ENCODE results near the gene ENO2.
A peak's percentile ranks its signal among the peaks of the same experiment; 100 is the strongest.

Gene ENO2

DNA sequence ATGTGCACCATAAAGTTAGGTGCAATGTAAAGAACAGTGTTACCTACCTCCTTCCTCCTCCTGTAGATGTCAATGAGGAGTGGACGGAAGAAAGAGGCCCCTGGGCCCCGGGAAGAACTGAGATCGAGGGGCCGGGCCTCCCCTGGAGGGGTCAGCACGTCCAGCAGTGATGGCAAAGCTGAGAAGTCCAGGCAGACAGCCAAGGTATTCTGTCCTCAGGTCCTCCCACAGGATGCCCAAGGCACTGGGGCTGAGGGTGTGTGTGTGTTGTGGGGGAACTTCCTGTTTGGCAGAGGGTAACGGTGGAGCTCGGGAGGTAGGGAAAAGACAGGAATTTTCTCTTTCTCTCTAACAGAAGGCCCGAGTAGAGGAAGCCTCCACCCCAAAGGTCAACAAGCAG lies 19.7 kb downstream of the ENO2 start:
- Mint-ChIP-seq H3K27ac (ENCODE audit: low read depth) (peak overlapping the region; percentile 26), H3K4me1 (peaks cover 60% of the 10 kb centered on the region), H3K4me3 (no peak overlapping the region), H3K36me3 (ENCODE audit: insufficient read depth) (peaks cover 10% of the 10 kb centered on the region), H3K27me3 (no peaks in the 10 kb centered on the region), H3K9me3 (no peaks in the 10 kb centered on the region)
- no peak for DNase-seq (ENCODE audit: low spot score in 2 of 2)
- ATAC-seq (replicated peaks; ENCODE audit: extremely low read depth, poor library complexity, severe bottlenecking): no peak

DNA sequence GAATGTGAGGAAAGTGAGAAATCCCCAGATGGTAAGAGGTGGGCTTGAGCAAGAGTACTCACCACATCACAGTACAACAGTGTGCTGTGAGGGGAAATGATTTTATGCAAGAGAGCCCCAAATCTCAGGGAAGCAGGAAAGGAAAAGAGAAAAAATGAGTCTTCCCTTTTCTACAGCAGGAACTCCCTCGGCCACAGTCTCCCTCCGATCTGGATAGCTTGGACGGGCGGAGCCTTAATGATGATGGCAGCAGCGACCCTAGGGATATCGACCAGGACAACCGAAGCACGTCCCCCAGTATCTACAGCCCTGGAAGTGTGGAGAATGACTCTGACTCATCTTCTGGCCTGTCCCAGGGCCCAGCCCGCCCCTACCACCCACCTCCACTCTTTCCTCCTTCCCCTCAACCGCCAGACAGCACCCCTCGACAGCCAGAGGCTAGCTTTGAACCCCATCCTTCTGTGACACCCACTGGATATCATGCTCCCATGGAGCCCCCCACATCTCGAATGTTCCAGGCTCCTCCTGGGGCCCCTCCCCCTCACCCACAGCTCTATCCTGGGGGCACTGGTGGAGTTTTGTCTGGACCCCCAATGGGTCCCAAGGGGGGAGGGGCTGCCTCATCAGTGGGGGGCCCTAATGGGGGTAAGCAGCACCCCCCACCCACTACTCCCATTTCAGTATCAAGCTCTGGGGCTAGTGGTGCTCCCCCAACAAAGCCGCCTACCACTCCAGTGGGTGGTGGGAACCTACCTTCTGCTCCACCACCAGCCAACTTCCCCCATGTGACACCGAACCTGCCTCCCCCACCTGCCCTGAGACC lies 21.2 kb downstream of the ENO2 start:
- Mint-ChIP-seq H3K4me3 (peak overlapping the region; percentile 78), H3K9me3 (no peaks in the 10 kb centered on the region), H3K27ac (ENCODE audit: low read depth) (peak overlapping the region; percentile 86), H3K27me3 (no peaks in the 10 kb centered on the region), H3K4me1 (peaks cover 49% of the 10 kb centered on the region), H3K36me3 (ENCODE audit: insufficient read depth) (peaks cover 10% of the 10 kb centered on the region)
- ATAC-seq (replicated peaks; ENCODE audit: extremely low read depth, poor library complexity, severe bottlenecking) (no peak), DNase-seq (ENCODE audit: low spot score in 2 of 2) (no peak)

DNA sequence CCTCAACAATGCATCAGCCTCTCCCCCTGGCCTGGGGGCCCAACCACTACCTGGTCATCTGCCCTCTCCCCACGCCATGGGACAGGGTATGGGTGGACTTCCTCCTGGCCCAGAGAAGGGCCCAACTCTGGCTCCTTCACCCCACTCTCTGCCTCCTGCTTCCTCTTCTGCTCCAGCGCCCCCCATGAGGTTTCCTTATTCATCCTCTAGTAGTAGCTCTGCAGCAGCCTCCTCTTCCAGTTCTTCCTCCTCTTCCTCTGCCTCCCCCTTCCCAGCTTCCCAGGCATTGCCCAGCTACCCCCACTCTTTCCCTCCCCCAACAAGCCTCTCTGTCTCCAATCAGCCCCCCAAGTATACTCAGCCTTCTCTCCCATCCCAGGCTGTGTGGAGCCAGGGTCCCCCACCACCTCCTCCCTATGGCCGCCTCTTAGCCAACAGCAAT lies 21.8 kb downstream of the ENO2 start:
- H3K4me1 Mint-ChIP-seq: peaks cover 49% of the 10 kb centered on the region
- H3K27ac Mint-ChIP-seq (ENCODE audit: low read depth): peak overlapping the region; percentile 86
- no peaks in the 10 kb centered on the region for H3K9me3 Mint-ChIP-seq
- no peaks in the 10 kb centered on the region for H3K27me3 Mint-ChIP-seq
- no peak for DNase-seq (ENCODE audit: low spot score in 2 of 2)
- peak overlapping the region; percentile 78 for H3K4me3 Mint-ChIP-seq
- no peak for ATAC-seq (replicated peaks; ENCODE audit: extremely low read depth, poor library complexity, severe bottlenecking)
- H3K36me3 Mint-ChIP-seq (ENCODE audit: insufficient read depth): peaks cover 10% of the 10 kb centered on the region

DNA sequence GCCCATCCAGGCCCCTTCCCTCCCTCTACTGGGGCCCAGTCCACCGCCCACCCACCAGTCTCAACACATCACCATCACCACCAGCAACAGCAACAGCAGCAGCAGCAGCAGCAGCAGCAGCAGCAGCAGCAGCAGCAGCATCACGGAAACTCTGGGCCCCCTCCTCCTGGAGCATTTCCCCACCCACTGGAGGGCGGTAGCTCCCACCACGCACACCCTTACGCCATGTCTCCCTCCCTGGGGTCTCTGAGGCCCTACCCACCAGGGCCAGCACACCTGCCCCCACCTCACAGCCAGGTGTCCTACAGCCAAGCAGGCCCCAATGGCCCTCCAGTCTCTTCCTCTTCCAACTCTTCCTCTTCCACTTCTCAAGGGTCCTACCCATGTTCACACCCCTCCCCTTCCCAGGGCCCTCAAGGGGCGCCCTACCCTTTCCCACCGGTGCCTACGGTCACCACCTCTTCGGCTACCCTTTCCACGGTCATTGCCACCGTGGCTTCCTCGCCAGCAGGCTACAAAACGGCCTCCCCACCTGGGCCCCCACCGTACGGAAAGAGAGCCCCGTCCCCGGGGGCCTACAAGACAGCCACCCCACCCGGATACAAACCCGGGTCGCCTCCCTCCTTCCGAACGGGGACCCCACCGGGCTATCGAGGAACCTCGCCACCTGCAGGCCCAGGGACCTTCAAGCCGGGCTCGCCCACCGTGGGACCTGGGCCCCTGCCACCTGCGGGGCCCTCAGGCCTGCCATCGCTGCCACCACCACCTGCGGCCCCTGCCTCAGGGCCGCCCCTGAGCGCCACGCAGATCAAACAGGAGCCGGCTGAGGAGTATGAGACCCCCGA lies 22.5 kb downstream of the ENO2 start:
- peaks cover 49% of the 10 kb centered on the region for H3K4me1 Mint-ChIP-seq
- peak overlapping the region; percentile 78 for H3K4me3 Mint-ChIP-seq
- H3K36me3 Mint-ChIP-seq (ENCODE audit: insufficient read depth): peaks cover 10% of the 10 kb centered on the region
- peak; percentile 9 for ATAC-seq (replicated peaks; ENCODE audit: extremely low read depth, poor library complexity, severe bottlenecking)
- H3K9me3 Mint-ChIP-seq: no peaks in the 10 kb centered on the region
- peak overlapping the region; percentile 86 for H3K27ac Mint-ChIP-seq (ENCODE audit: low read depth)
- no peaks in the 10 kb centered on the region for H3K27me3 Mint-ChIP-seq
- no peak for DNase-seq (ENCODE audit: low spot score in 2 of 2)

DNA sequence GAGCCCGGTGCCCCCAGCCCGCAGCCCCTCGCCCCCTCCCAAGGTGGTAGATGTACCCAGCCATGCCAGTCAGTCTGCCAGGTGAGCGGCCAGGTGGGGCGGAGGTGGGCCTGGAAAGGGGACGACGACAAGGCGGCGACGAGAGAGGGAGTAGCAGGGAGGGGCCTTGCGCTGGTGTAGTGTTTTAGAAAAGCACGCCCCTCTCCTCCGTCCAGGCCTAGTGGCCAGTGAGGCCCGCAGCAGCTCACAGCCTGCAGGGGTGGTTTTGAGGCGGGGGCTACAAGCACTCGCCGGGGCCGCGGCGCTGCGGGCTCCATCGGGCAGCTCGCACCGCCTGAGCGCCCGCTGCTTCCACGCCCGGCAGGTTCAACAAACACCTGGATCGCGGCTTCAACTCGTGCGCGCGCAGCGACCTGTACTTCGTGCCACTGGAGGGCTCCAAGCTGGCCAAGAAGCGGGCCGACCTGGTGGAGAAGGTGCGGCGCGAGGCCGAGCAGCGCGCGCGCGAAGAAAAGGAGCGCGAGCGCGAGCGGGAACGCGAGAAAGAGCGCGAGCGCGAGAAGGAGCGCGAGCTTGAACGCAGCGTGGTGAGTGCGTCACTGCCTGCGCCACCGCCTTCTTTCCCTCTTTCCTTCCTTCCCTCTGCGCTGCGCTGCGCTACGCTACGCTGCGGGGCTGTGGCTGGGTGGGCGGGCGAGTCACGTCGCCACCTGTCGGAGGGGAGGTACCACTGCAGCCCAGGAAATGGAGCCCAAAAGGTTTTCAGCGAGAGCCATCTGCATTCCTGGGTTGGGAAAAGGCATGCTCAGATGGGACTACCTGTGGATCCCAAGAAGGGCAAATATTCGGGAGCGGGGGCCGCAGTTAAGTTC lies 23.3 kb downstream of the ENO2 start:
- DNase-seq (ENCODE audit: low spot score in 2 of 2) (peak; percentile 81 to 92), ATAC-seq (replicated peaks; ENCODE audit: extremely low read depth, poor library complexity, severe bottlenecking) (peak; percentile 98)
- Mint-ChIP-seq H3K4me3 (peak overlapping the region; percentile 78), H3K9me3 (no peaks in the 10 kb centered on the region), H3K36me3 (ENCODE audit: insufficient read depth) (peaks cover 10% of the 10 kb centered on the region), H3K27me3 (no peaks in the 10 kb centered on the region), H3K27ac (ENCODE audit: low read depth) (peak overlapping the region; percentile 86), H3K4me1 (peaks cover 46% of the 10 kb centered on the region)

DNA sequence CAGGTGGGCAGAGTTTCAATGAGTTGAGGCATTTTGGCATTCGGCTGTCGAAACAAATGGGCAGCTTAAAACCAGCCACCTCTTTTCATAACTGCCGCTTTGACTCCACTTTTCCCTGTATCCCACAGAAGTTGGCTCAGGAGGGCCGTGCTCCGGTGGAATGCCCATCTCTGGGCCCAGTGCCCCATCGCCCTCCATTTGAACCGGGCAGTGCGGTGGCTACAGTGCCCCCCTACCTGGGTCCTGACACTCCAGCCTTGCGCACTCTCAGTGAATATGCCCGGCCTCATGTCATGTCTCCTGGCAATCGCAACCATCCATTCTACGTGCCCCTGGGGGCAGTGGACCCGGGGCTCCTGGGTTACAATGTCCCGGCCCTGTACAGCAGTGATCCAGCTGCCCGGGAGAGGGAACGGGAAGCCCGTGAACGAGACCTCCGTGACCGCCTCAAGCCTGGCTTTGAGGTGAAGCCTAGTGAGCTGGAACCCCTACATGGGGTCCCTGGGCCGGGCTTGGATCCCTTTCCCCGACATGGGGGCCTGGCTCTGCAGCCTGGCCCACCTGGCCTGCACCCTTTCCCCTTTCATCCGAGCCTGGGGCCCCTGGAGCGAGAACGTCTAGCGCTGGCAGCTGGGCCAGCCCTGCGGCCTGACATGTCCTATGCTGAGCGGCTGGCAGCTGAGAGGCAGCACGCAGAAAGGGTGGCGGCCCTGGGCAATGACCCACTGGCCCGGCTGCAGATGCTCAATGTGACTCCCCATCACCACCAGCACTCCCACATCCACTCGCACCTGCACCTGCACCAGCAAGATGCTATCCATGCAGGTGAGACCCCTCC lies 24.2 kb downstream of the ENO2 start:
- H3K4me3 Mint-ChIP-seq: peak overlapping the region; percentile 78
- ATAC-seq (replicated peaks; ENCODE audit: extremely low read depth, poor library complexity, severe bottlenecking): no peak
- peak overlapping the region; percentile 86 for H3K27ac Mint-ChIP-seq (ENCODE audit: low read depth)
- peaks cover 14% of the 10 kb centered on the region for H3K36me3 Mint-ChIP-seq (ENCODE audit: insufficient read depth)
- H3K9me3 Mint-ChIP-seq: no peaks in the 10 kb centered on the region
- H3K27me3 Mint-ChIP-seq: no peaks in the 10 kb centered on the region
- no peak for DNase-seq (ENCODE audit: low spot score in 2 of 2)
- peaks cover 51% of the 10 kb centered on the region for H3K4me1 Mint-ChIP-seq

DNA sequence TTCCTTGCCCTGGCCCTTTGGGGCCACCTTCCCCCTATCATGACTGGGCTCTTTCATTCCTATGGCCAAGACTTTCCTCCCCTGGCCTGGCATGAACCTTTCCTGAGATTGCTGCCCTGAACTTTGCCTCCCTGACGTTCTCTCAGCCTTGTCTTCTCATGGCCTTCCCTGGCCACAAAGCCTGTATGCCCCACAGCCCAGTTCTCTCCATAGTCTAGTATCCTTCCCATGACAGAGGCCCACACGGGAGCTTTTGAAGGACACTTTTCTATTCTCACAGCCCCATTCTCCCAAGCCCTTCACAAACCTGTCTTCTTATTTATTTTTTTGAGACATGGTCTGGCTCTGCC lies 24.8 kb downstream of the ENO2 start:
- no peaks in the 10 kb centered on the region for H3K27me3 Mint-ChIP-seq
- H3K4me3 Mint-ChIP-seq: no peak overlapping the region
- ATAC-seq (replicated peaks; ENCODE audit: extremely low read depth, poor library complexity, severe bottlenecking) (no peak), DNase-seq (ENCODE audit: low spot score in 2 of 2) (no peak)
- no peaks in the 10 kb centered on the region for H3K9me3 Mint-ChIP-seq
- H3K4me1 Mint-ChIP-seq: peaks cover 51% of the 10 kb centered on the region
- peak overlapping the region; percentile 54 for H3K27ac Mint-ChIP-seq (ENCODE audit: low read depth)
- peaks cover 20% of the 10 kb centered on the region for H3K36me3 Mint-ChIP-seq (ENCODE audit: insufficient read depth)

DNA sequence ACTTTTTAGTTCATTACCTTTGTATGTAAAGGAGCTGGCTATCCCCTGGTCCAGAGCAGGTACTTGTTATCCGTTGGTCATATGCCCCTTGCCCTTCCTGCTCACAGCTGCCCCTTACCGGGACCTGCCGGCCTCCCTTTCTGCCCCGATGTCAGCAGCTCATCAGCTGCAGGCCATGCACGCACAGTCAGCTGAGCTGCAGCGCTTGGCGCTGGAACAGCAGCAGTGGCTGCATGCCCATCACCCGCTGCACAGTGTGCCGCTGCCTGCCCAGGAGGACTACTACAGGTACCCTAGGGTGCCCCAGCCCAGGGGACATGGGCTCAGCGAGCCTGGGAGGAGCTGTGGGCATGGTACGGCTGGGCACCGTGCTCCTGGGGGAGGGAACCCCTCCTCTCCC lies 26.9 kb downstream of the ENO2 start:
- Mint-ChIP-seq H3K4me1 (peaks cover 59% of the 10 kb centered on the region), H3K36me3 (ENCODE audit: insufficient read depth) (peaks cover 28% of the 10 kb centered on the region), H3K9me3 (no peaks in the 10 kb centered on the region), H3K27me3 (no peaks in the 10 kb centered on the region), H3K27ac (ENCODE audit: low read depth) (peak overlapping the region; percentile 67), H3K4me3 (no peak overlapping the region)
- DNase-seq (ENCODE audit: low spot score in 2 of 2) (no peak), ATAC-seq (replicated peaks; ENCODE audit: extremely low read depth, poor library complexity, severe bottlenecking) (no peak)

DNA sequence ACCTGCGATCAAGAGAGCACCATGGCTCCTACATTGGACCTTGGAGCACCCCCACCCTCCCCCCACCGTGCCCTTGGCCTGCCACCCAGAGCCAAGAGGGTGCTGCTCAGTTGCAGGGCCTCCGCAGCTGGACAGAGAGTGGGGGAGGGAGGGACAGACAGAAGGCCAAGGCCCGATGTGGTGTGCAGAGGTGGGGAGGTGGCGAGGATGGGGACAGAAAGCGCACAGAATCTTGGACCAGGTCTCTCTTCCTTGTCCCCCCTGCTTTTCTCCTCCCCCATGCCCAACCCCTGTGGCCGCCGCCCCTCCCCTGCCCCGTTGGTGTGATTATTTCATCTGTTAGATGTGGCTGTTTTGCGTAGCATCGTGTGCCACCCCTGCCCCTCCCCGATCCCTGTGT lies 27.4 kb downstream of the ENO2 start:
- H3K4me1 Mint-ChIP-seq: peaks cover 59% of the 10 kb centered on the region
- no peaks in the 10 kb centered on the region for H3K27me3 Mint-ChIP-seq
- peaks cover 28% of the 10 kb centered on the region for H3K36me3 Mint-ChIP-seq (ENCODE audit: insufficient read depth)
- no peak overlapping the region for H3K4me3 Mint-ChIP-seq
- H3K9me3 Mint-ChIP-seq: no peaks in the 10 kb centered on the region
- ATAC-seq (replicated peaks; ENCODE audit: extremely low read depth, poor library complexity, severe bottlenecking) (no peak), DNase-seq (ENCODE audit: low spot score in 2 of 2) (no peak)
- H3K27ac Mint-ChIP-seq (ENCODE audit: low read depth): peak overlapping the region; percentile 99

DNA sequence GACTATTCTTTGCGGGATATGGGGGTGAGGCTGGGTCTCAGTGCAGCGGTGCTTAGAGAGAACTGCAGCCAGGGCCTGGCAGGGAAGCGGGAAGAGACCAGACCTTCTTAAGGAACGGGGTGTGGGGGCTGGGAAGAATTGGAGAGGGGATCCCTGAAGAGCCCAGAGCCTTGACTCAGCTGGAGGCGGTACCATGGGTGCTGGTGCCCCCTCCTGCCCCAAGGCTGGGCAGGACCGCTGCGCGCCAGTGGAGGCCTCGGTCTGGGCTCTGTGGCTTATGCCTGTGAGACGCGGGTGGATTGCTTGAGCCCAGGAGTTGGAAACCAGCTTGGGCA lies 27.9 kb downstream of the ENO2 start:
- DNase-seq (ENCODE audit: low spot score in 2 of 2) (no peak), ATAC-seq (replicated peaks; ENCODE audit: extremely low read depth, poor library complexity, severe bottlenecking) (no peak)
- Mint-ChIP-seq H3K36me3 (ENCODE audit: insufficient read depth) (peaks cover 27% of the 10 kb centered on the region), H3K27me3 (no peaks in the 10 kb centered on the region), H3K4me1 (peaks cover 61% of the 10 kb centered on the region), H3K27ac (ENCODE audit: low read depth) (peak overlapping the region; percentile 99), H3K4me3 (peak overlapping the region; percentile 98), H3K9me3 (no peaks in the 10 kb centered on the region)

DNA sequence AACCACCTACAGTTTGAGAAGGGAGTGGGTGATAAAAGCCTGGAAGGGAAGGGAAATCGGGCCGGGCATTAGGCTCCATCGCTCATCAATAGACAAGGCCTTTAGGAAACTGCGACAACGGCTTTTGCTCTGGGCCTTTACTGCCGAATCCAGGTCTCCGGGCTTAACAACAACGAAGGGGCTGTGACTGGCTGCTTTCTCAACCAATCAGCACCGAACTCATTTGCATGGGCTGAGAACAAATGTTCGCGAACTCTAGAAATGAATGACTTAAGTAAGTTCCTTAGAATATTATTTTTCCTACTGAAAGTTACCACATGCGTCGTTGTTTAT lies 29.0 kb downstream of the ENO2 start:
- peaks cover 65% of the 10 kb centered on the region for H3K4me1 Mint-ChIP-seq
- H3K27ac Mint-ChIP-seq (ENCODE audit: low read depth): peak overlapping the region; percentile 99
- H3K4me3 Mint-ChIP-seq: peak overlapping the region; percentile 98
- DNase-seq (ENCODE audit: low spot score in 2 of 2) (peak in 1 of 2 donors; percentile 81), ATAC-seq (replicated peaks; ENCODE audit: extremely low read depth, poor library complexity, severe bottlenecking) (peak; percentile 68)
- no peaks in the 10 kb centered on the region for H3K9me3 Mint-ChIP-seq
- H3K36me3 Mint-ChIP-seq (ENCODE audit: insufficient read depth): peaks cover 26% of the 10 kb centered on the region
- no peaks in the 10 kb centered on the region for H3K27me3 Mint-ChIP-seq
